Measurements from ENCODE around the gene ITGA7.

- TF ChIP-seq POLR2AphosphoS5 (IDR thresholded peaks at IDR 0.05) (no peak), CTCF (IDR thresholded peaks at IDR 0.05) (no peak)
Measured at GRCh38 chr12:55721601-55722213, 14.0 kb upstream of the ITGA7 start.

All from upper lobe of left lung (tissue), 4 donors.